Duodenal mucosa (tissue), 2 donors: ENCODE measurements around the gene USP4.
A peak's percentile ranks its signal among the peaks of the same experiment; 100 is the strongest.

Experiments used
- H3K27ac ChIP-seq: one replicate; pipeline ENCODE4 v1.7.0; 2013; ENCODE audit warnings: low read depth, low read length
- H3K27me3 ChIP-seq, 2 donors: one replicate each; pipeline ENCODE4 v1.7.0; 2013; ENCODE audit warnings: low read length in 2 of 2, control low read depth in 1 of 2; ENCODE audit not compliant: insufficient read depth in 2 of 2, control insufficient read depth in 1 of 2
- H3K36me3 ChIP-seq, 2 donors: one replicate each; pipeline ENCODE4 v1.7.0; 2013; ENCODE audit warnings: low read length in 2 of 2, control low read depth in 1 of 2; ENCODE audit not compliant: insufficient read depth in 2 of 2, control insufficient read depth in 1 of 2
- H3K4me1 ChIP-seq, 2 donors: one replicate each; pipeline ENCODE4 v1.7.0; 2013; ENCODE audit warnings: low read length in 2 of 2, control low read depth in 1 of 2; ENCODE audit not compliant: insufficient read depth in 2 of 2, control insufficient read depth in 1 of 2
- H3K4me3 ChIP-seq, 2 donors: one replicate each; pipeline ENCODE4 v1.7.0; 2013; ENCODE audit warnings: low read length in 2 of 2, low read depth in 1 of 2
- H3K9ac ChIP-seq, 2 donors: one replicate each; pipeline ENCODE4 v1.7.0; 2013; ENCODE audit warnings: low read length in 2 of 2, low read depth in 1 of 2
- H3K9me3 ChIP-seq, 2 donors: one replicate each; pipeline ENCODE4 v1.7.0; 2013; ENCODE audit warnings: low read length in 2 of 2, control low read depth in 1 of 2; ENCODE audit not compliant: control insufficient read depth in 1 of 2

The USP4 gene

GRCh38 chr3:49276475-49277382, 63.1 kb downstream of the USP4 start, which contains the start of gene C3orf62:
C3orf62 (minus strand) TSS chr3:49277232; CDS start chr3:49276872, 360 bp downstream.
- Histone ChIP-seq H3K4me1 (peaks cover 17 to 18% of the 10 kb centered on the region in 2 donors), H3K27ac (peak within 1 kb of the TSS; percentile 81), H3K9ac (peak within 1 kb of the TSS; percentile 68 to 77), H3K36me3 (peaks cover 11 to 17% of the 10 kb centered on the region in 2 donors), H3K9me3 (no peaks in the 10 kb centered on the region), H3K27me3 (no peaks in the 10 kb centered on the region), H3K4me3 (peak within 1 kb of the TSS; percentile 75 to 80)

DNA sequence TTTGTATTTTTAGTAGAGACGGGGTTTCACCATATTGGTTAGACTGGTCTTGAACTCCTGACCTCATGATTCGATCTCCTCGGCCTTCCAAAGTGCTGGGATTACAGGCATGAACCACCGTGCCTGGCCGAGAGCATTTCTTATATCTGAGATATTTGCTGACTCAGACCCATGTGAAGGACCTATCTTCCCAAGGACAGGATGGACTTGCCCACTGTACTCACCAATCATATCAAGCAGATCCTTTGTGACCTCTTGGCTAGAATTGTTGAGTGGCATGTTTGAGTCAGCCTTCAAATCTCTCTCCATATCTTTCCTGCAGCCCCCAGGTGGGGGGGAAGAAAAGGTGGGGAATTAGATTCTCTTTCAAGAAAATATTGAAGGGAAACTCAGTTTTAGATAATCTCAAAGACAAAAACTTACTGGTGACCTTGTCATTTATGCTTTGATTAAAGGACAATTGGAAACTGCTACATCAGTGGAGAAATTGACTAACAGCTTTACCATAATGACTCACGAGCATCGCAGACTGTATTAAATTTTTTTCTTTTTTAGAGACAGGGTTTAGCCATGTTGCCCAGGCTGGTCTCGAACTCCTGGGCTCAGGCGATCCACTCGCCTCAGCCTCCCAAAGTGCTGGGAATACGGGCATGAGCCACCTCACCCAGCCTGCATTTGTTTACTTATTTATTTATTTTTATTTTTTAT, 65.9 kb downstream of the USP4 start:
- Histone ChIP-seq H3K4me1 (peaks cover 26 to 28% of the 10 kb centered on the region in 2 donors), H3K36me3 (peaks cover 4 to 9% of the 10 kb centered on the region in 2 donors), H3K9ac (no peak overlapping the region), H3K27me3 (no peaks in the 10 kb centered on the region), H3K4me3 (no peak overlapping the region), H3K27ac (no peak overlapping the region), H3K9me3 (no peaks in the 10 kb centered on the region)

DNA sequence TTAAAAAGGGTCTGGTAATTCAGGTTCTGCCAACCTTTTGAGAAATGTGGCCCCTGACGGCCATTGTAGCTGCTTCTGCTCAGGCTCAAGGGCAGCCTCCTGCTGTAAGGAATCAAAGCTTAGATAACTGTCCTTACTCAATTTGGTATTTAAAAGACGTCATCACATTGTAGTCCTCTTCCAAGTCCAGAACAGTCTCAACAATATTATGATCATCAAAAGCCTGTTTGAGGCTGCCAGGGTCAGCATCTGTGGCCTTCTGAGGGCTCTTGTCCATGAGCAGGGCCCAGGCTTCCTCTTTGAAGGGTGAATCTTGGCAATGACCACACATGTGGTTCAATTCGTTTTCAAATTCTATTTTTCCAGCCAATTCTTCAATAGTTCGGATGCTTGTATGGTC, 68.8 kb downstream of the USP4 start:
- H3K27ac ChIP-seq = no peak overlapping the region
- no peak overlapping the region for H3K9ac ChIP-seq

DNA sequence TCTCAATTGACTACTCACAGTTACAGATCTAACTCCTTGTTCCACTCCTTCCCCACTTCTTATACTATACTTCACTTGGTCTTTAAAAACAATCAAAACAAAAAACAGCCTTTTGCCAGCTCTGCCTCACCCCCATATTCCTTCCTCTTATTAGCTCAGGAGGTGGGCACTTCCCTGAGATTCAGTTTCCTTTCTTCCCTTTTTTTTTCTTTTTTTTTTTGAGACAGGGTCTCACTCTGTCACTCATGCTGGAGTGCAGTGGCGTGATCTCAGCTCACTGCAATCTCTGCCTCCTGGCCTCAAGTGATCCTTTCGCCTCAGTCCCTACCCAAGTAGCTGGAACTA, 69.7 kb downstream of the USP4 start:
- Histone ChIP-seq H3K27ac (no peak overlapping the region), H3K27me3 (no peaks in the 10 kb centered on the region), H3K36me3 (peaks cover 0 to 9% of the 10 kb centered on the region in 2 donors), H3K4me1 (peaks cover 11 to 15% of the 10 kb centered on the region in 2 donors), H3K4me3 (no peak overlapping the region), H3K9me3 (no peaks in the 10 kb centered on the region), H3K9ac (no peak overlapping the region)

More for the DNA sequence above, 68.8 kb downstream of the USP4 start:
- Histone ChIP-seq H3K4me1 (peaks cover 14 to 20% of the 10 kb centered on the region in 2 donors), H3K4me3 (no peak overlapping the region), H3K36me3 (peaks cover 0 to 9% of the 10 kb centered on the region in 2 donors), H3K27me3 (no peaks in the 10 kb centered on the region), H3K9me3 (no peaks in the 10 kb centered on the region)

GRCh38 chr3:49269443-49270155, 70.3 kb downstream of the USP4 start:
- no peaks in the 10 kb centered on the region for H3K27me3 ChIP-seq
- peaks cover 0 to 9% of the 10 kb centered on the region in 2 donors for H3K36me3 ChIP-seq
- no peaks in the 10 kb centered on the region for H3K9me3 ChIP-seq
- peak overlapping the region in 1 of 2 donors; percentile 24 for H3K4me3 ChIP-seq
- peaks cover 11 to 15% of the 10 kb centered on the region in 2 donors for H3K4me1 ChIP-seq
- H3K9ac ChIP-seq = no peak overlapping the region
- no peak overlapping the region for H3K27ac ChIP-seq

- H3K27me3 ChIP-seq = no peaks in the 10 kb centered on the region
- peaks cover 0 to 9% of the 10 kb centered on the region in 2 donors for H3K36me3 ChIP-seq
- peaks cover 11 to 15% of the 10 kb centered on the region in 2 donors for H3K4me1 ChIP-seq
- H3K4me3 ChIP-seq = no peak overlapping the region
- H3K9me3 ChIP-seq = no peaks in the 10 kb centered on the region
- no peak overlapping the region for H3K27ac ChIP-seq
- H3K9ac ChIP-seq = no peak overlapping the region
Measured at GRCh38 chr3:49266410-49267095, 73.3 kb downstream of the USP4 start.

- H3K4me1 ChIP-seq = peaks cover 15% of the 10 kb centered on the region in 2 donors
- no peak overlapping the region for H3K9ac ChIP-seq
- no peaks in the 10 kb centered on the region for H3K27me3 ChIP-seq
- peaks cover 0 to 4% of the 10 kb centered on the region in 2 donors for H3K36me3 ChIP-seq
- no peak overlapping the region for H3K27ac ChIP-seq
- no peak overlapping the region for H3K4me3 ChIP-seq
- no peaks in the 10 kb centered on the region for H3K9me3 ChIP-seq
Measured at GRCh38 chr3:49265661-49266386, 74.0 kb downstream of the USP4 start.

GRCh38 chr3:49263159-49263889, 76.5 kb downstream of the USP4 start:
- no peaks in the 10 kb centered on the region for H3K9me3 ChIP-seq
- H3K27me3 ChIP-seq = no peaks in the 10 kb centered on the region
- H3K27ac ChIP-seq = no peak overlapping the region
- no peaks in the 10 kb centered on the region for H3K36me3 ChIP-seq
- H3K4me1 ChIP-seq = peaks cover 0 to 12% of the 10 kb centered on the region in 2 donors
- H3K9ac ChIP-seq = no peak overlapping the region
- no peak overlapping the region for H3K4me3 ChIP-seq
